Left kidney (tissue), 2 donors: ENCODE data around the gene KCNAB1. TPM values are rescaled to one million over a fixed set of nuclear protein-coding genes. Genes with fewer than 3 reads are reported as not detected.
A peak's percentile ranks its signal among the peaks of the same experiment; 100 is the strongest.
"Not testable (repeated sequence)": the region's sequence is repeated elsewhere in the genome, so short reads cannot be mapped to it uniquely, and the experiment has no call there.

Source experiments
- DNase-seq: peaks from one replicate; pipeline ENCODE4 v3.0.0-alpha.2; 2013
- polyA plus RNA-seq: library from polyadenylated mRNA; unstranded; fragments of 120-200 nt; gene quantifications from one replicate; pipeline ENCODE4 v1.2.1, GENCODE V29; 2013; ENCODE audit not compliant: insufficient read length

The KCNAB1 gene
- polyA plus RNA-seq, 1 donor, result 3.4 TPM

DNA sequence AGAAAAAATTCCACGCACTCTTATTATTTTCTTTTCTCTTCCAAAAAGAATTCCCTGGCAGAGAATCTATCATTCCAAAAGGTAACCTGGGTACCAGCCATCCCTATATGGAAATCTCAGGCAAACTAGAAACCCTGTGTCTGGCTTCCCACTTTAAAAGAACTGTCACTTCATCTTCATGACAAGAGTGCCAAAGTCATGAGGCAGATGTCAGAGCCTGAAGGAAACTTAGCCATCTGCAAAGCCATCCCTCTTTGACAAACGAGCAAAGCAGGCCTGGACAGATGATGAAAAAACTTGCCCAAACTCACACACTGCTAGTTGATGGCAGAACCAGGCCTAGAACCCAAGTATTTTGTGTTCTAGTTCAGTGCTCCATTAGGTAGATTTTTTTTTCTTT is 418.7 kb downstream of the KCNAB1 start:
- no peak for DNase-seq

DNA sequence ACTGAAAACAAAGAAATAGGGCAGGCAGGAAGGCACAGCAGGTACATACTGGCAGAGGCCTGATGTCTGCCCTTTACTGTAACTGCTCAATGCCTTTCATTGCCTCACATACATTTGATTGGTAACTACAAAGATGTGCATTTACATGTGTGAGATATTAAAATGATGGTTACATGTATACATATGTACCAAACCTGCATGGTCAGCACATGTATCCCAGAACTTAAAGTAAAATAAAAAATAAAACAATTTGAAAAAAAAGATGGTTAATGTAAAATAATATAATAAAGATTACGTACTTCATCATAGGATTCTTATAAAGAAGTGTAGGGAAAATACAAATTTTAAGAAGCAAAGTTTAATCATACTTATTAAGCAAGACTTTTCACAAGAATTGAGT is 419.4 kb downstream of the KCNAB1 start:
- no peak for DNase-seq

DNA sequence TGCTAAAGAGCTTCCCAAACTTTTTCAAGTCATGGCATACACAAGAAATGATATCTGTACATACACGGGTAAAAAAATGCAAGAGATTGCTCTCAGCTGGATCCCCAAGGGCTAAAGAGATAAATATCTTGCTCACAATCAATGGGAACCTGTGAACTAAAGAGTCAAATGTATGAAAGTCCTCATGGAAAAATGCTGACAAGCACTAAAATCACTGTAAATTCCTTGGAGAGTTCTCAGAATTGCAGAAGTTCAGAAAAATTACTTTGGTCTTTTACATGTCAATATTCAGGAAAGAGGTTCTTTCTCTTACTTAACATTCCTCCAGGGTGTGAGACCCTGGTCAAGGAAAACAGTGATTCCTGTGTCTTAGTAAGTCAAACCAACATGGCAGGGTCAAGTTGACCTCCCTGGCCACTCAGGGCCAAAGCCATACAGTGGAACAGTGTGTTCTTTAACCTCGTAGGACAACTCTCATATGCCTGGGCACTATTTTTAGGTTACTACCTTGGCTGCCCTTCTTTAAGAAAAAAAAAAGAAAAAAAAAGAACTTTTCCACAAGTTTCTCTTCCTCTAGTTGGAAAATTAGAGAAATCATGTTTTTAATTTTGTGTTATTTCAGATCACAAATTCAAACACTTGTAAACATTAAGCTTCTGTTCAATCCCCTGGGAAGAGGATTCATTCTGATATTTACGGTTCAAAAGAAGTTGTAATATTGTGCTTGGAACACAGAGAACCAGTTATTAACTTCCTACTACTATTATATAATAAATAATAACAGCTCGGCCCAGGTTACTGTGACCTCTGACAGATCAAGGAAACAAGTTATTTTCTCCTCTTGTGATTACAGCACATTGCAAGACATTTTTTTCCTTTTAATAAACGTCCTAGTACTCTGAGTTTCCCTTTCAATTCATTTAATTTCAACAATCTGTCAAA is 422.0 kb downstream of the KCNAB1 start:
- no peak for DNase-seq

DNA sequence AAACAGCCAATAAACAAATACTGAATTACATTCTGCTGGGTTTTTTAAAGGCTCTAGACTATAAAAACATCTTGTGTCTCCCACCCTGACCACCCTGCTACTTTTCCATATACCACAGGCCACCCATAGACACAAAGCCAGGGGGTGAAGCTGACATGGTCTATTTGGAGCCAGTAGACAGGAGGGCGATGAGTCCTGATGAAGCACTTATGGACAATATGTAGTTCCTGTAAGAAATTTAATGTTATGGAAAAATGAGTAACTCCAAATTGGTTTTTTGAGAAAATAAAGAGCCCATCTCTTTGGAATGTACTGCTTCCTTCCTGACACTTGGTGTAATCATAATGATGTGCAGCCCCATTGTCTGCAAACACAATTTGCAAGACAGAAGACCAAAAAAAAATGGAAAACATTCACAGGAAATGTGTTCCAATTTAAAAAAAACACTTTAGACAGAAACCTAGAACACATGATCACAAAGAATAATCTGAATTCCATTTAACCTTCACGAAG is 422.7 kb downstream of the KCNAB1 start:
- no peak for DNase-seq

DNA sequence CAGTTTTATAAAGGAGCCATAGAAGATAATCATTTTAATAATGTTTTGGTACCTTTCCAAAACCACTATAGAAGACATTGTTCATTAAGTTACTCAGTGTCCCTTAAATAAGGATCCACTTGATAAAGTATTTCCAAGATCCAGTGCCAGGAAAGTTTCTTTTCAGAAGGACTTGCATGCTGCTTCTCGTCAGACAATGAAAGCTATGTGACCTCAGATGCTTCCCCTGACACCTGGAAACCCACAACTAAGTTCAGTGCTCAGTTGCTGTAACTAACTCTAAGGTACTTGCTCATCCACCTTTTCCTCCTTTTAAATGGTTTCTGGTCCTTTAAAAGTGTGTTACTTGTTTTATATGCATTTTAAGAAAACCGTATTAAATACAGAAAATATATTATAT is 427.3 kb downstream of the KCNAB1 start:
- DNase-seq, result no peak

DNA sequence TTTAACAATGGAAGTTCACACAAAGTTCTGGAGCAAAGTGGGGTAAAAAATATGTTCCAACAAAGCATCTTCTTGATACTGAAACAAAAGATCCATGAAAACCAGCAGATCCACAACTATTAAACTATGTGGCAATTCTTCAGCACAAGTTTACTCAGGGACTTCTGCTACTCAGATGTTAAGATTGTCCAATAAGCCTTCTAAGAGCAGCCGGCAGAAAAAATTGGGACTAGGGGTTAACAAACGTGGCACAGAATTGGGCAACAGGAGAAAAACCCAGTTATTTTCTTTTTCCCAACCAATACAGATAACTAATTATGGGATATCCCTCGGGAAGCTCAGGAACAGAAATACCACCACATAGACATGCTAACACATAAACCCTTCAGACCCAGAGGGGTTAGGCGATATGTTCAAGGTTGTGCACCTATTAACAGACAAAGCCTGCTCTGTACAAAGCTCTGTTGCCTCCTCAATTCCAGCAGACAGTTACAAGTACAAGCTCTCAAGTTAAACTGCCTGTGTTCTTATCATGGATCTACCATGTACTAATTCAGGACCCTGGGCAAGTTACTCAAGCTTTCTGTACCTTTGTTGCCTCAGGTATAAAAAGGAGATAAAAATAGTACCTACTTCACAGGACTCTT is 427.8 kb downstream of the KCNAB1 start:
- no peak for DNase-seq

DNA sequence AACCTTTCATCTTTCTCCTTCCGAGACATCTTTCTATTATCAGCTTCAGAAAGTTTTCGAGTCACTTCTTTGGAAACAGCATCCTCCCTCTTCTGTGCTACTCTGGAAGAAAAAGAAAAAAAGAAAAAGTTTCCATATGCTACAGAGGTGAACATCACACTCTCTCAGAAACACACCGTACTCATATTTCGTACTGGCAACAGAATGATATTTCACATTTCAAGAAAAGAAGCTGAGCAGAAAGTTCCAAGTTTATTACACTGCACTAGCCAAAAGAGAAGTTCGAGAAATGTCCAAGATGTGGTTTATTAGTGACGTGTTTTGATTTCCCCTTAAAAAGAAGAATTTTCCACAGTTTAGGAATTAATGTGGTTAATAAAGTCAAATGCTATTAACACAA is 428.5 kb downstream of the KCNAB1 start:
- no peak for DNase-seq

DNA sequence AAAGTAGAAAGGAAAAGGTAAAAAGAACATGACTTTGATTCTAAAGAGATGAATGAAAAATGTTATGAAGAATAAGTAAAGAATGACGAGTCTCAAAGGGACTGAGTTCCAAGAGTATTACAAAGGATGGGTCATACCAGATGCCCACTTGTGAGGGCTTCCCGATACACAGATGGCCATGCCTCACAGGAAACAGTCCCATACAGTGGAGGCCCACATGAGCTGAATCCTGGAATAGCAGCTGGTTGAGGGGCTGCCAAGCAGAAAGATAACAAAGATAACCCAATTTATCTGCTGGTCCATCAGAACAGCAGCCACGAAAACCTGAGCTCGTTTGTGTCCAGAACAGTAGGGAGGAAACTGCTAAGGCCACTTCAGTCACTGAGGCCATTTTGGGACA is 430.9 kb downstream of the KCNAB1 start:
- DNase-seq, result no peak

DNA sequence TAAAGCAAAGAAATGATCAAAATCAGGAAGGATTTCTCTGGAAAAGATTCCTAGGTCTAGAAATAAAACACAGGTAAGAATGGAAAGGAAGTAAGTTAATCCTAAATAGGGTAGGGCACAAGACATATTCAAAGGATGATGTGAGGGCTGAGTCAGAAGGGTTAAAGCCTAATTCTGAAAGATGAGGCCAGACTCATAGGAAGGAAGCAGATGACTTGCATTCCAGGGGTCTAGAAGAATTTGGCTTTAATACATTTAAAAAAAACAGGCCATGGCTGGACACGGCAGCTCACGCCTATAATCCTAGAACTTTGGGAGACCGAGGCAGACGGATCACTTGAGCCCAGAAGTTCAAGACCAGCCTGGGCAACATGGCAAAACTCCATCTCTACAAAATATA is 431.4 kb downstream of the KCNAB1 start:
- no peak for DNase-seq

DNA sequence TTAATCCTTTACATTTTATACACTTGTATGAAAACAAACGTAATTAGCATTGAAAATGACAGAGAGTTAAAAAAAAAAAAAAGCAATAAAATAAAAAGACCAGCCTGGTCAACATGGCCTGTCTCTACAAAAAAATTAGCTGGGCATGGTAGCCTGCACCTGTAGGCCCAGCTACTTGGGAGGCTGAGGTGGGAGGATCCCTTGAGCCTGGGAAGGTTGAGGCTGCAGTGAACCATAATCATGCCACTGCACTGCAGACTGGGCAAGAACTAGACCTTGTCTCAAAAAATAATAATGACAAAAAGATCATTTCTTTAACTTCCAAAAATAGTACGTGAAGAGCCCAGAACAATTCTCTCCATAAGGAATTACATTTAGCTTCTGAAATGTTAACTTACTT is 432.6 kb downstream of the KCNAB1 start:
- no peak for DNase-seq

DNA sequence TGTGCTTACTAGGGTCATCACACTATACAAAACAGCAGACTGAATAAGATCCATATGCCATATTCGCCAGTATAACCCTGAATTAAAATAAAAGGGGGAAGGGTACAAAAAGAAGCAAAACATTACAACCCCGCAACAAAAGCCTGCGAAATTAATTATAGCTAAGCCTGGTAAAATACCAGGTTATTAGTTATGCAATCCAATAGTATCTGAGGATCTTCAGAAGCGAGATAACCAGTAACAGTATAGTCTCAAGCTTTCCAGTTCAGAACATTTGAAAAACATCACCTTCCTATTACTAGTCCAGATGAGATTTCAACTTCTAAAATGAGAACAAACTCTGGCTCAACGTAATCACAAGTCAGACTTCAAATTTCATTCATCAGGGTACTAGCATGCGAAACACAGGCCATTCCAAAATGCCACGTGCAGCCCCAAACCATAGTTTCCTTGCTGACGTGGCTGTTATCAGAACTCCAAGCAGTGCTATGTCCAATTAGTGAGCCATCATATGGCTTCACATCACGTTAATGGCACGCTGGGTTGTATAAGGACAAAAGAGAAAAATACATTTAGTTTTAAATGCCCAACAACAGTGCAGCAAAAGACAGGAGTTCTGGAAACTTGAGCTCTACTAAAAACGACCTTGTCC is 433.5 kb downstream of the KCNAB1 start:
- no peak for DNase-seq

DNA sequence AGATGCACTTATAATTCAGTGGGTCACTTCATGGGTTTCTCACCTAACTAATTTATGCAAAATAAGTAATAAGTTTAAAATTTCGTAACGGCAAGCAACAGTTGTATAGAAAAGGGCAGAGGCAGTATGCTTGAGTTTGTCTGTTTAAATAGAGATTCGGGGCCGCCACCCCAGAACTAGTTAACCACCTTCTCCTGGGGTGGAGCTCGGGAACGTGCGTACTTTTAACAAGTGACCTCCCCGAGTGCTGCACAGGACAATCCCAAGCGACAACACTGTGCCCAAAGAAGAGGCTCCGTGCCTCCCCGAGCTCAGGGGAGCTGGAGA is 434.1 kb downstream of the KCNAB1 start:
- no peak for DNase-seq

DNA sequence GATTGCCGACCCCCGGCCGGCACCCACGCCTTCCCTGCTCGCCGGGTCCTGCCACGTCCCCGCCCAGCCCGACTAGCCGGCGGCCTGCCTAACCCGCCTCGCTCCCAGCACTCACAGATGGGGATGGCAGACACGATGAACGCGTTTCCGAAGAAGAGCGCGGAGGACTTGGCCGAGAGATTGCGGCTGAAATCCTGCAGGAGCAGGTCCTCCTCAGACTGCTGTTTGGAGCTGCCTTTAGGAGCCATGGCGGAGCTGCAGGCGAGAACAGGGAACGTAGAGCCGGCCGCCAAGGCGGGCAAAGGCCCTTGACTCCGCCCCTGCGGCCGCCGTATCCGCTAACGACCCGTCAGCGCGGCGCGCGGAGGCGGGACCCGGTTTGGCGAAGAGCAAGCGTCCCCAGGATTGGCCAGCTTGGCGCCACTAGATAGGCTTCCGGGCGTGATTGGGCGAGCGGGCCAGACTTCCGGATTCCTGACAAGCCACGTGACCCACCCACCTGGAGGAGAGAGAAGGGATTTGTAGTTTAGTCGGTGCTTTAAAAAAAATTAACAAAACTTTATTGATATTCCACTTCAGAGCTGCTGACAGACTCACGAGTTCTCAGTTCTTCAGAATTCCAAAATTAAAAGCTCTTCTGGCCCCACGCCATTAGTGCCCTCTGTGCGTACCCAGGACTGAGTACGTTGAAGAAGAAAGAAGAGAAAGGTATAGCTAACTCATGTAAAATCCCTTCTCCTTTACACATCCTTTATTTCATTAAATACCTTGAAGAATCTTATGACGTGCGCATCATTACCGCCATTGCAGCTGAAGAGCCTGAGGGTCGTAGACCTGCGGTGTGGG is 434.7 kb downstream of the KCNAB1 start, which contains the start of gene SSR3:
SSR3 (minus strand) TSS at position 276 of the 846 bp plus-strand sequence; CDS start at position 248, 28 bp downstream.
- peak; percentile 98 for DNase-seq

DNA sequence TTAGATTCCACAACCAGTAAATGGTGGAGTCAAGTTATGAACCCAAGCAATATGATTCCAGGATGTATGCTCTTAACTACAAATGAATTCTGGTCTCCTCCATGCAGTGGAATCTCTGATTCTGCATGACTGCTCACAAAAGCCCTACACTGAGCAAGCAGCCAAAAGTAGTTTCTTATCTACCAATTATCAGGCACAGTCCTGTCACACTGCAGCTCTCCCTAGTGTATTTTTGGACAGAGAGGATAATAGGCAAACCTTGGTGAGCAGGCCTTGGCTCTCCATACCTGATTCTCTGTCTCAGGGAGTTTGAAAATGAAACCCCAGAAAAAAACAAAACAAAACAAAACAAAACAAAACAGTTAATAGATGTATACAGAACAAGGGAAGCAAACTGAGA is 438.0 kb downstream of the KCNAB1 start:
- DNase-seq, result no peak

DNA sequence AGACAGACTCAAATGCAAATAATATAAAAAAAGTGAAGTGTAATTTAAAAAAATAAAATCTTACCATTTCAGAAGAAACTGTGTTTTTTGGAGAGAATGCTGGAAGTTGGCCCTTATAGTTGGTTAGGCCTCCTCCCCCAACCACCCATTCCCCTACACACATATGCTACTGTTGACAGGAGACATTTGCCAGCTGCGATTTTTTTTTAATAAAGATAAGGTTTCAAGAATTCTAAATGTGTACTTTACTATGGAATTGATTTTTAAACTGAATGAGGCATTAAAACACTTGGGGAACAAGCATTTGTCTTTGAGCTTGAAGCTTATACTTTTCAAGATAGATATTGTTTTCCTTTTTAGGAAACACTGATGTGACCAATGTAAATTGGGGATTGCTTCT is 438.9 kb downstream of the KCNAB1 start:
- DNase-seq, result no peak

DNA sequence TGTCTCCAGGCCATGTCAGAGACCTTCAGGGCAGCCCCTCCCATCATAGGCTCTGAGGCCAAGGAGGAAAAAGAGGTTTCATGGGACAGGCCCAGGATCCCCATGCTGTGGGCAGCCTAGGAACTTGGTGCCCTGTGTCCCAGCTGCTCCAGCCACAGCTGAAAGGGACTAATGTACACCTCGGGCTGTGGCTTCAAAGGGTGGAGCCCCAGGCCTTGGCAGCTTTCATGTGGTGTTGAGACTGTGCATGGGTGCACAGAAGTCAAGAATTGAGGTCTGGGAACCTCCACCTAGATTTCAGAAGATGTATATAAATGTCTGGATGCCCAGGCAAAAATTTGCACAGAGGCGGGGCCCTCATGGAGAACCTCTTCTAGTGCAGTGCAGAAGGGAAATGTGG is 441.2 kb downstream of the KCNAB1 start:
- no peak for DNase-seq

DNA sequence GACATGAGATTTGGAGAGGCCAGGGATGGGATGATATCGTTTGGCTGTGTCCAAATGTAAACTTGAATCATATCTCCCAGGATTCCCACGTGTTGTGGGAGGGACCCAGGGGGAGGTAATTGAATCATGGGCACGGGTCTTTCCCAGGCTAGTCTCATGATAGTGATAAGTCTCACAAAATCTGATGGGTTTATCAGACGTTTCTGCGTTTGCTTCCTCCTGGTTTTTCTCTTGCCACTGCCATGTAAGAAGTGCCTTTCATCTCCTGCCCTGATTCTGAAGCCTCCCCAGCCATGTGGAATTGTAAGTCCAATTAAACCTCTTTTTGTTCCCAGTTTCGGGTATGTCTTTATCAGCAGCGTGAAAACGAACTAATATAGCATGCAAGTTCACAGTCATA is 442.1 kb downstream of the KCNAB1 start:
- not testable (repeated sequence) for DNase-seq

DNA sequence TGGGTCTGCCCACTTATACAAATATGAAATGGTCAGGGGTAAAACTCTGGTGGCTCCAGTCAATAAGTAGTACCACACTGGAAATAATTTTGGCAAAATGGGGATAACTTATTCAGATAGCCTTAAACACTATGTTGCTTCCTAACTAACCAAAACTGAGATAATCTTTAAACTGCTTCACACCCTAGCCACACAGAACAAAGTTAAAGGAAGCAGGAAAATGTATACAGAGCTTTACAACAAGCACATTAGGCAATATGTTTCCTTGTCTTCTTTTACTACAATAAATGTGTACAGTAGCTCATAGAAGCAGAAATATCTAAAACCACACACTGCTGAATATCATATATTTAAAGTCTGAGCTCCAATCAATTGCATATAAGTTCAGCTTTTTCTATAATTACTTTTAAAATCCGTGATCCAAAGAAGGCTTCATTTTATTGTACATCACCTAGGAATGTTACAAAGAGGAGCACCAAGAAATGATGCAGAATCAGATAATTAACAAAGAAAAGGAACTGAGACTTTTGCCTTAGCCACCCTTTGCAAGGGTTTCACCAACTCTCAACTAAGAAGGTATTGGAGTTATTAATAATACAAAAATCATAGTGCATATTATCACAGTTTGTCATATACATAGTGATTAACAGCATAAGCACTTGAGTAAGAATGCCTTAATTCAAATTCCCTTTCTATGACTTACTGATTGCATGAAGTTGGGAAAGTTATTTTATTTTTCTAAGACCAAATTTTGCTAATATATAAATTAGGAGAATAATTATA is 443.7 kb downstream of the KCNAB1 start:
- DNase-seq, result no peak

DNA sequence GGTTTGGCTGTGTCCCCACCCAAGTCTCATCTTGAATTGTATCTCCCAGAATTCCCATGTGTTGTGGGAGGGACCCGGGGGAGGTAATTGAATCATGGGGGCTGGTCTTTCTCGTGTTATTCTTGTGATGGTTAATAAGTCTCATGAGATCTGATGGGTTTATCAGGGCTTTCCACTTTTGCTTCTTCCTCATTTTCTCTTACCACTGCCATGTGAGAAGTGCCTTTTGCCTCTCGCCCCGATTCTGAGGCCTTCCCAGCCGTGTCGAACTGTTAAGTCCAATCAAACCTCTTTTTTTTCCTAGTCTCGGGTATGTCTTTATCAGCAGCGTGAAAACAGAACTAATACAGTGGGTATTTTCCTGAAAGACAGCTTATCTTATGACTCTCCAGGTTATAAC is 448.6 kb downstream of the KCNAB1 start:
- DNase-seq, result not testable (repeated sequence)

DNA sequence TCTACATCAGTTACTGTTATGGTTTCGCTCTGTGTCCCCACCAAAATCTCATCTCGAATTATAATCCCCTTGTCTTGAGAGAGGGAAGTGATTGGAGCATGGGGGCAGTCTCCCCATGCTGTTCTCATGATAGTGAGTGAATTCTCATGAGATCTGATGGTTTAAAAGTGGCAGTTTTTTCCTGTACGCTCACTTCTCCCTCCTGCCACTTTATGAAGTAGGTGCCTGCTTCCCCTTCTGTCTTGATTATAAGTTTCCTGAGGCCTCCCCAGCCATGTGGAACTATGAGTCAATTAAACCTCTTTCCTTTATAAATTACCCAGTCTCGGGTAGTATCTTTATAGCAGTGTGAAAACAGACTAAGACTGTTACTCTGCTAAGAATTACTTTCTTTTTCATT is 449.5 kb downstream of the KCNAB1 start:
- DNase-seq, result not testable (repeated sequence)

DNA sequence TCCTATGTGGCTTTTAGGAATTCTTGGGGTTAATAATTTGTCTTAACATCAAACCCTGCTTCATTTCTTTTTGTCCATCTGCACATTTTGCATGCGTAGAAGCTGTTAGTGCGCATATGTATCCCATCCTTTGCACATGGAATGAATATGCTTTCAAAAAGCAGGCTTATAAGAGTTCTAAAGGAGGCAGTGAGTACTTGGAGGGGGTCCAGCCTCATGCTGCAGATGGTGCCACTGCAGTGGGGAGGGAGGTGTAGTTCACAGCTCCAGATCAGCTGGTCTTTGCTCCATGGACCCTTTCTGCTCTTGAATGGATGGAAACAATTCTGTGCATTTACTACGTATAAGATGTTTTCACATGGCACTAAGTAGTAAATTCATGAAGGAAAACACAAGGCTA is 455.3 kb downstream of the KCNAB1 start:
- no peak for DNase-seq
